Fibroblast of skin of left biceps (primary cell): Measurements from ENCODE around the gene RBFOX2.
A peak's percentile ranks its signal among the peaks of the same experiment; 100 is the strongest.
"Not testable (repeated sequence)": the region's sequence is repeated elsewhere in the genome, so short reads cannot be mapped to it uniquely, and the experiment has no call there.

Experiments
- DNase-seq, 2 experiments: peaks; one replicate each; pipeline ENCODE4 v3.0.0-alpha.2; 2013; ENCODE audit warnings: low read depth in 2 of 2

RBFOX2 gene

GRCh38 chr22:36009085-36009484, 19.5 kb downstream of the RBFOX2 start:
- DNase-seq = no peak

GRCh38 chr22:36008565-36008964, 20.1 kb downstream of the RBFOX2 start:
- DNase-seq = no peak

- no peak for DNase-seq
Measured at GRCh38 chr22:36008131-36008530, 20.5 kb downstream of the RBFOX2 start.

GRCh38 chr22:36003972-36004674, 24.5 kb downstream of the RBFOX2 start:
- DNase-seq = no peak

- DNase-seq = no peak
Measured at GRCh38 chr22:36002718-36003260, 25.8 kb downstream of the RBFOX2 start.

GRCh38 chr22:36002084-36002483, 26.5 kb downstream of the RBFOX2 start:
- no peak for DNase-seq

GRCh38 chr22:35998748-35999147, 29.9 kb downstream of the RBFOX2 start:
- no peak for DNase-seq

GRCh38 chr22:35997438-35997837, 31.2 kb downstream of the RBFOX2 start:
- DNase-seq = no peak

- DNase-seq = no peak
Measured at GRCh38 chr22:35996596-35996995, 32.0 kb downstream of the RBFOX2 start.

- DNase-seq = peak; percentile 94 to 95
Measured at GRCh38 chr22:35995772-35996171, 32.9 kb downstream of the RBFOX2 start.

GRCh38 chr22:35995348-35995747, 33.3 kb downstream of the RBFOX2 start:
- DNase-seq = no peak

GRCh38 chr22:35993727-35994126, 34.9 kb downstream of the RBFOX2 start:
- not testable (repeated sequence) for DNase-seq

- DNase-seq = no peak
Measured at GRCh38 chr22:35993048-35993714, 35.4 kb downstream of the RBFOX2 start.

- DNase-seq = no peak
Measured at GRCh38 chr22:35991168-35991567, 37.5 kb downstream of the RBFOX2 start.

GRCh38 chr22:35988030-35988429, 40.6 kb downstream of the RBFOX2 start:
- no peak for DNase-seq

GRCh38 chr22:35987487-35987886, 41.1 kb downstream of the RBFOX2 start:
- DNase-seq = no peak

GRCh38 chr22:35986088-35986487, 42.5 kb downstream of the RBFOX2 start:
- DNase-seq = no peak

- DNase-seq = no peak
Measured at GRCh38 chr22:35985371-35985770, 43.3 kb downstream of the RBFOX2 start.

GRCh38 chr22:35984183-35985175, 44.1 kb downstream of the RBFOX2 start:
- no peak for DNase-seq

GRCh38 chr22:35981900-35982299, 46.7 kb downstream of the RBFOX2 start:
- no peak for DNase-seq

- DNase-seq = no peak
Measured at GRCh38 chr22:35978889-35979288, 49.7 kb downstream of the RBFOX2 start.

GRCh38 chr22:35978201-35978600, 50.4 kb downstream of the RBFOX2 start:
- DNase-seq = no peak
